ENCODE measurements around the gene JAML.

Gene JAML

GRCh38 chr11:118174006-118174567 lies 50.7 kb downstream of the JAML start:
- H3K4me3 ChIP-seq (ENCODE audit: low read length): no peak overlapping the region
- DNase-seq (ENCODE audit: low read depth, low spot score): no peak

DNA sequence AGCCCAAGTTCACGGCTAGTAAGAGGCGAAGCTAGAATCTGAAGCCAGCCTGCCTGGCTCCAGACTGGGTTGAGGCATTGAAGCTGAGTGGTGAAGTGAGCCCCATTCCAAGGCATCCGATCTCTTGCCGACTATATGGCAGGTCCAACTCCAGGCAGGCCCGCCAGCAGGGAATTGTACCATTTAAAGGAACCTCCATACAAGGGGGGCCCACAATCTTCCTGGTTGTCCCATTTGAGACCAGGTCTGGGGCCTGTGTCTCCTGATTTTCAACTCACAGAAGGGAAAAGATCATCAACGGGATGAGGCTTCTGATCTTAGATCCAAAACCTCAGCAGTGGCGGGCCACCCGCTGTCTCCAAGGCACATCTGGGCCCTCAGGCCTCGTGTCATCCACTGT lies 52.5 kb downstream of the JAML start:
- no peak overlapping the region for H3K4me3 ChIP-seq (ENCODE audit: low read length)
- DNase-seq (ENCODE audit: low read depth, low spot score): no peak

DNA sequence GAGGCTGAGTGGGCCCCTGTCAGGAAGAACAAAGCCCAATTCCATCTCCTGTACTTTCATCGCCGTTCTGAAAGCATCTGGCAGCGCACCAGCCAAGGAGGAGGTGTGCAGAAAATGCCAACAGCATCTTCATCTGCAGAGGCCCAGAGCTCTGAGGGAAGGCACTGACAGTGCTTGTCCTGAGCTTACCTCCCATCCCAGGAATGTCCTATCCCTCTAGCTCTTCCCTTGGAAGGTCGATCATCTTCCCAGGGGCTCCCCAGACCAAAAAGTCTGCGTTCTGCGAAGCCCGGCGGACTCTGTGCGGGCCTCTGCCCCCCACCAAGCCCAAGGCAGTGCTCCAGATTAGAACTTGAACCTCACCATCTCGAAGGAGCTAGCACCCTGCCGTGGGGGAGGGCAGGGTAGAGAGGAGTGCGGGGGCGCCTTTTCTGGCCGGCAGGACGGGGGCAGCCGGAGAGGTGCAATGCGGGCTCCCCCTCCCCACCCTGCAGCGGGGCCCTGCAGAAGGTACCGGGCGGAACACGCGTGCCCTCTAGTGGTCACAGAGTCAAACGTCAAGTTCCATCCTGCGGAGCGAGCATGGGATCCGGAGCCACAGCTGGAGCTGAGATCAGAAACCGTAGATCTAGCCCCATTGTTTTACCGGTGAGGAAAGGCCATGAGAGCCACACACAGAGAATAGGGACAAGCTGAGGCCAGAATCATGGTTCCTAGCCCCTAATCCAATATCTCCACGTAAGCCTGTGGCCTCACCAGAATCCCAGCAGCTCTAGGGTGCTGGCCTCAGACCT lies 53.3 kb downstream of the JAML start:
- no peak overlapping the region for H3K4me3 ChIP-seq (ENCODE audit: low read length)
- DNase-seq (ENCODE audit: low read depth, low spot score): peak; percentile 54

DNA sequence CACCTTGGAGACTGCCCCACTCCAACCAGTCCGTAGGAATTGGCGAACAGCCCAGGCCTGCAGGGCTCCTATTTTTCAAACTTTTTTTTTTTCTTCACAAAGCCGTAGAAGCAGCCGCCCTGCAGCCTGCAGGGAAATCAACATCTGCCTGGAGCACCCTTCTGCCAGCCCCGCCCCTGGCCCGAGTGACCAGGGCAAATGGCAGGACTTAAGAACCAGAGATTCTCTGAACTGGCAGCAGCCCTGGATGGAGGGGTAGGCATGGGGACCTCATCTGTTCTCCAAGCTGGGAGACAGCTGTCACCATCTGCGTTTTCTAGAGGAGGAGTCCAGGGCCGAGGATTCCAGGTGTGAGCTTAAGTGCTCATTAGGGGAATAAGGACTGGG lies 53.9 kb downstream of the JAML start:
- DNase-seq (ENCODE audit: low read depth, low spot score): no peak

DNA sequence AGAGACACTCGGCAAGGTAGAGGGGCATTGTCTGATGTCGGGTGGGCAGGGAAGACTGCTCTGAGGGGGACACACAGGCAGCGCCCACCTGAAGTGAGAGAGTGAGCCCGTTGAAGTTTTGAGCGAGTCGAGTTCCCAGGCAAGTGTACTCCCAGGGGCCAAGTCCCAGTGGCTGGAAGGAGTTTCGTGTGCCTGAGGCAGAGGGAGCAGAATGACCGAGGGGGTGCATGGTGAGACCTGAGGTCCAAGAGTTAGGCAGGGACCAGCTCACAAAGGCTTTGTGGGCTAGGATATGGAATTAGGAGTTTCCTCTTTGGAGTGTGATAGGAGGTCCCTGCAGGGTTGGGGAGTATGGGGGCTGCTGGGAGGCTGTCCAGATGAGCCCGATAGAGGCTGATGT lies 54.6 kb downstream of the JAML start:
- DNase-seq (ENCODE audit: low read depth, low spot score): no peak
- no peak overlapping the region for H3K4me3 ChIP-seq (ENCODE audit: low read length)

More for the DNA sequence above, 53.9 kb downstream of the JAML start:
- no peak overlapping the region for H3K4me3 ChIP-seq (ENCODE audit: low read length)

- no peak overlapping the region for H3K4me3 ChIP-seq (ENCODE audit: low read length)
- DNase-seq (ENCODE audit: low read depth, low spot score): no peak
These were observed 55.3 kb downstream of the JAML start for GRCh38 chr11:118169300-118170140.

DNA sequence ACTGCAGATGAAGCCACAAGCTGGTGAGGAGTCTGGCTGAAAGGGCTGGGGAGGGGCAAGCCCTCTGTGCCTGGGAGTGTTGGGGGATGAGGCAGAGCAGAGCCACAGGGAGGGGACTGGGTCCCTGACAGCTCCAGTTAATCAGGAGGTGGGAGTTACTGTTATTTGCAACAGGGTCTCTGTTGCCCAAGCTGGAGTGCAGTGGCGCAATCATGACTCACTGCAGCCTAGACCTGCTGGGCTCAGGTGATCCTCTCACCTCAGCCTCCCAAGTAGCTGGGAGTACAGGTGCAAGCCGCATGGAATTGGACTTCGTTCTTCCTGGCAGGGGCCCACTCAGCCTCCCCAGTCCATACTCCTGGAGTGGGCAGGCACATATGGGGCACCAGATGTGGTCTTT lies 56.1 kb downstream of the JAML start:
- no peak overlapping the region for H3K4me3 ChIP-seq (ENCODE audit: low read length)
- no peak for DNase-seq (ENCODE audit: low read depth, low spot score)

- no peak overlapping the region for H3K4me3 ChIP-seq (ENCODE audit: low read length)
- no peak for DNase-seq (ENCODE audit: low read depth, low spot score)
These were observed 56.5 kb downstream of the JAML start for GRCh38 chr11:118168316-118168715.

GRCh38 chr11:118167906-118168305 lies 56.9 kb downstream of the JAML start:
- H3K4me3 ChIP-seq (ENCODE audit: low read length): no peak overlapping the region
- DNase-seq (ENCODE audit: low read depth, low spot score): no peak

GRCh38 chr11:118167253-118167652 lies 57.6 kb downstream of the JAML start:
- no peak overlapping the region for H3K4me3 ChIP-seq (ENCODE audit: low read length)
- no peak for DNase-seq (ENCODE audit: low read depth, low spot score)

DNA sequence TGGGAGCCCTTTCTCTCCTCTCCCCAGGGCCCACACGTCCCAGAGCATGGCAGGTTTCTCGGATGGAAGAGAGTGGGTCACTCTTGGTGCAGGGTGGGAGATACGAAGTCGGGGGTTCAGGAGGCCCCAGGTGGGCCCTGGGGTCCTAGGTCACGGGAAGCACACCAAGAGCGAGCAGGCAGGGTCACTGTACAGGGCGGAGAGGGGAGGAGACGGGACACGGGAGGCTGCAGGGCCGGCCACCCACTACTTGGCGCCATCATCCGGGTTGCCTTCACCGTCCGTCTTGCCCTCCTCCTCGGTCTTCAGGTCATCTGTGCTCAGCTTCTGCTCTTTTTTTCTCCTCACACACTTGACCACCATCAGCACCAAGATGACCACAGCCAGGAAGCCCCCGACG lies 58.2 kb downstream of the JAML start:
- H3K4me3 ChIP-seq (ENCODE audit: low read length): no peak overlapping the region

GRCh38 chr11:118164885-118165284 lies 59.9 kb downstream of the JAML start:
- no peak overlapping the region for H3K4me3 ChIP-seq (ENCODE audit: low read length)
- DNase-seq (ENCODE audit: low read depth, low spot score): no peak

More for the DNA sequence above, 58.2 kb downstream of the JAML start:
- DNase-seq (ENCODE audit: low read depth, low spot score): no peak

- DNase-seq (ENCODE audit: low read depth, low spot score): no peak
- no peak overlapping the region for H3K4me3 ChIP-seq (ENCODE audit: low read length)
These were observed 61.3 kb downstream of the JAML start for GRCh38 chr11:118163494-118163893.

- no peak for DNase-seq (ENCODE audit: low read depth, low spot score)
- no peak overlapping the region for H3K4me3 ChIP-seq (ENCODE audit: low read length)
These were observed 62.0 kb downstream of the JAML start for GRCh38 chr11:118162846-118163245.

DNA sequence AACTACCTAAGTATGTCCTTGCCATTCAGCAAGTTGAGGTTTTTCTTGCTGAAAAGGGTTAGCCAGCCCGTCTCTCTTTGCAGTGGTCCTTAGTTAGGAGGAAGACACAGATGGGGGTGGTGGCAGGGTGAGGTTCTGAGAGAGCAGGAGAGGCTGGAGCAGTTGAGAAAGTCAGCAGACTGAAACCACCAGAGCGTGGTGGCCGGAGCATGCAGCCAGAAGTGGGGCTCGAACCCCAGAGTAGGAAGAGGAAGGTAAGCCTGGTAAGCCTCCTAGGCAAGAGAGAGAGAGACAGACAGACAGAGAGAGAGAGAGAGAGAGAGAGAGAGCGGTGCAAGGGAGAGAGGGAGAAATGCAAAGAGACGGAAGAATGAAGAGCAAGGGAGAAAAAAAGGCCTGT lies 63.0 kb downstream of the JAML start:
- DNase-seq (ENCODE audit: low read depth, low spot score): no peak
- no peak overlapping the region for H3K4me3 ChIP-seq (ENCODE audit: low read length)

DNA sequence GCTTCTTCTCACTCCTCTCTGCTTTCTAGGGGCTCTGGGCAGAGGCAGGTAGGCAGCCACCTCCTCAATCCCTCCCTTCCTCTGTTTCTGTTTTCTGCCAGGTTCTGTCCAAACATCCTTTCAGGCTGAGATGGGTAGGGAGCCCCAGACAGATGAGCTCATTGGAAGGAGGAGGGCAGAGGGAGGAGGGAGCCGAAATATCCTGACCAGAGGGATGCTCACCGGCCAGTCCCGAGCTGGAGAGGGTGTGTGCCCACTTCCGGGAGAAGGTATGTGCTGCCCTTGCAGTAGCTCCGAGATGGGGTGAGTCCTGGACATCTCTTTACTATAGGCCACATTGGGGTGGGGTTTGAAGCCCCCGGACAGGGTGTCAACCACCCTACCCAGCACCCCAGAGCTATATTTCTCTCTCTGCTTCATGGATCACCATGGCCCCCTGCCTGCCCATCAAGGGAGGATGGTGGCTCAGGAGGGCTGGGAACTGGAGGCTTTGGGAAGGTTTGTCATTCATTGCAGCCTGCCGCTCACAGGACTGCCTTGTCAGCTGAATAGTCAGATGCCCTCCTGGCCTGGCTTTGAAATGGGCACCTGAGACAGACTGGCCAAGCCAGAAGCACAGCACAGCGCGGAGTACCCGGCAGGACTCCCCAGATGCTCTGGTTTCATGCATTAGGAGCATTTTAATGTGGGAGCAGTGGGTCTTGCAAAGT lies 67.5 kb downstream of the JAML start:
- no peak for DNase-seq (ENCODE audit: low read depth, low spot score)
- H3K4me3 ChIP-seq (ENCODE audit: low read length): no peak overlapping the region

DNA sequence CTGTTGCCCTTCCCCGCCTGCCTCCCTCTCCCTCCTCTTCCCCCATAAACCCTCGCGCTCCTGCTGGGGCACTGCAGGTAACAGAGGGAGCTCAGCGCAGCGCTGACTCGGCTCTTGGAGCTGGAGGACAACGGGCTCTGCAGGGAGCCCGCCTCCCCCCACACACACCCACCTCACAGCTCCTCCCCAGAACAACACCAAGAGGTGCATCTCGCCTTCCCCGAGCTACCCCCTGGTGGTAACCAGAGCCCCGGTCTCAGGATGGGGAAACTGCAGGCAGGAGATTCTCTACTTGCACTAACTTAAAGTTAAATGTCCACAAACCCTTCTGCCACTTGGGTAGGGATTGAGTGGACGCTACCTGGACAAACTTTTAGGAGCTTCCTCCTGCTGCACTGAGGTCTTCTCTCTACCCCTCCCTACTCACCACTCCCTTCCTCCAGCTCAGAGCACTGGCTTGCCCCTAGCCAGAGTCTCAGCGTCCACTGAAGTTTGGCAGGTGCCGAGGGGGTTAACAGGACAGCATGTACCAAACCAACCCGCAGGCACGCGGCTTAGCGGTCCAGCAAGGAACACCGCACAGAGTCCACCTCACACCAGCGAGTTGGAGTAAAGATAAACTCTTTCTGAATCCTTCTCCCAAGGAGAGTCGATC lies 68.2 kb downstream of the JAML start:
- peak; percentile 44 for DNase-seq (ENCODE audit: low read depth, low spot score)
- no peak overlapping the region for H3K4me3 ChIP-seq (ENCODE audit: low read length)

GRCh38 chr11:118155776-118156530 lies 68.9 kb downstream of the JAML start:
- no peak overlapping the region for H3K4me3 ChIP-seq (ENCODE audit: low read length)
- no peak for DNase-seq (ENCODE audit: low read depth, low spot score)
